Activated T-cell treated with anti-CD3 and anti-CD28 coated beads, Interleukin-2, amount 50 U/mL, for 4 hours (primary cell): ENCODE data around the gene SLFNL1. TPM values are rescaled to one million over a fixed set of nuclear protein-coding genes. Genes with fewer than 3 reads are reported as not detected.

ENCODE experiments used
- ATAC-seq, 2 donors: fragments of 200-7000 bp; cut with Tn5 transposase; one replicate each; pipeline ENCODE4 v1.10.0; 2021
- DNase-seq: peaks from one replicate; pipeline ENCODE4 v3.0.0-alpha.2; 2020
- H3K27me3 Mint-ChIP-seq: one replicate; pipeline ENCODE4 v1.8.0; 2021; ENCODE audit warnings: low read depth, mixed read lengths
- H3K36me3 Mint-ChIP-seq: one replicate; pipeline ENCODE4 v1.8.0; 2022; ENCODE audit warnings: mixed read lengths; ENCODE audit not compliant: insufficient read depth
- H3K4me1 Mint-ChIP-seq: one replicate; pipeline ENCODE4 v1.8.0; 2021; ENCODE audit warnings: low read depth, mixed read lengths
- H3K4me3 Mint-ChIP-seq: one replicate; pipeline ENCODE4 v1.8.0; 2021; ENCODE audit warnings: mild to moderate bottlenecking, moderate library complexity, mixed read lengths
- H3K9me3 Mint-ChIP-seq: one replicate; pipeline ENCODE4 v1.8.0; 2021; ENCODE audit warnings: mixed read lengths
- total RNA-seq, 3 donors: library from RNA; stranded (reverse); gene quantifications; one replicate each; pipeline ENCODE4 v1.2.1, GENCODE V29; 2021

SLFNL1 gene
- total RNA-seq, 3 donors from 2014 or later: 0.05 to 0.24 TPM; not detected in 1

GRCh38 chr1:41028034-41028642, 6.6 kb upstream of the SLFNL1 start:
- ATAC-seq (no peak), DNase-seq (no peak)
- Mint-ChIP-seq H3K4me3 (no peak overlapping the region), H3K36me3 (peaks cover 20% of the 10 kb centered on the region), H3K27me3 (no peaks in the 10 kb centered on the region), H3K4me1 (peaks cover 3% of the 10 kb centered on the region), H3K9me3 (no peaks in the 10 kb centered on the region)

GRCh38 chr1:41025979-41026819, 4.7 kb upstream of the SLFNL1 start:
- ATAC-seq (no peak), DNase-seq (no peak)
- Mint-ChIP-seq H3K36me3 (peaks cover 11% of the 10 kb centered on the region), H3K27me3 (no peaks in the 10 kb centered on the region), H3K4me3 (no peak overlapping the region), H3K4me1 (peaks cover 6% of the 10 kb centered on the region), H3K9me3 (no peaks in the 10 kb centered on the region)

GRCh38 chr1:41024953-41025352, 3.4 kb upstream of the SLFNL1 start:
- ATAC-seq (no peak), DNase-seq (no peak)
- H3K36me3 Mint-ChIP-seq: peaks cover 6% of the 10 kb centered on the region
- H3K4me3 Mint-ChIP-seq: no peak overlapping the region
- H3K4me1 Mint-ChIP-seq: peaks cover 6% of the 10 kb centered on the region
- no peaks in the 10 kb centered on the region for H3K9me3 Mint-ChIP-seq
- no peaks in the 10 kb centered on the region for H3K27me3 Mint-ChIP-seq

- Mint-ChIP-seq H3K27me3 (no peaks in the 10 kb centered on the region), H3K4me3 (no peak overlapping the region), H3K9me3 (no peaks in the 10 kb centered on the region), H3K4me1 (peaks cover 6% of the 10 kb centered on the region), H3K36me3 (peaks cover 8% of the 10 kb centered on the region)
- DNase-seq: no peak
- peak in 1 of 2 donors; percentile 7 for ATAC-seq
Observed at GRCh38 chr1:41023279-41023990, 1.9 kb upstream of the SLFNL1 start.

- H3K36me3 Mint-ChIP-seq: peaks cover 8% of the 10 kb centered on the region
- H3K4me1 Mint-ChIP-seq: peaks cover 6% of the 10 kb centered on the region
- H3K4me3 Mint-ChIP-seq: no peak overlapping the region
- no peaks in the 10 kb centered on the region for H3K9me3 Mint-ChIP-seq
- ATAC-seq (no peak), DNase-seq (no peak)
- H3K27me3 Mint-ChIP-seq: no peaks in the 10 kb centered on the region
Observed at GRCh38 chr1:41022424-41022823, 899 bp upstream of the SLFNL1 start.

DNA sequence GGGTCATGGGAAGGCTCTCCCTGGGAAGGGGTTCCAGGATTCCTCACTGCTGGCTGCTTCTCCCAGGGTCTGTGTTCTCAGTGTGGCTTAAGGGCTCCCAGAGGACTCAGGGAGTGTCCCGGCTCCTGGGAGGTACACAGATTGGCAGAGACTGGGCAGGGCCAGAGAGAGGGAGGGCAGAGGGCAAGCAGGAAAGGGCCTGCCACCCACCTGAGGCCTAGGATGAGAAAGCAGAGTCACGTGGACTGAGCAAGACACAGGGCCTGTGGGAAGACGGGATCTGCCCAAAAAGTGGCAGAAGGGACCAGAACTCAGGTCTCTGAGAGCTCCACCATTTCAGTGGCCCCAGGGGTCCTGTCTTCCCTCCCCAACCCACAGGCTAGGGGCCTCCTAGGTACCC, 871 bp downstream of the SLFNL1 start:
- Mint-ChIP-seq H3K9me3 (no peaks in the 10 kb centered on the region), H3K36me3 (peaks cover 5% of the 10 kb centered on the region), H3K27me3 (no peaks in the 10 kb centered on the region), H3K4me3 (no peak overlapping the region), H3K4me1 (peaks cover 3% of the 10 kb centered on the region)
- no peak for DNase-seq
- no peak for ATAC-seq

DNA sequence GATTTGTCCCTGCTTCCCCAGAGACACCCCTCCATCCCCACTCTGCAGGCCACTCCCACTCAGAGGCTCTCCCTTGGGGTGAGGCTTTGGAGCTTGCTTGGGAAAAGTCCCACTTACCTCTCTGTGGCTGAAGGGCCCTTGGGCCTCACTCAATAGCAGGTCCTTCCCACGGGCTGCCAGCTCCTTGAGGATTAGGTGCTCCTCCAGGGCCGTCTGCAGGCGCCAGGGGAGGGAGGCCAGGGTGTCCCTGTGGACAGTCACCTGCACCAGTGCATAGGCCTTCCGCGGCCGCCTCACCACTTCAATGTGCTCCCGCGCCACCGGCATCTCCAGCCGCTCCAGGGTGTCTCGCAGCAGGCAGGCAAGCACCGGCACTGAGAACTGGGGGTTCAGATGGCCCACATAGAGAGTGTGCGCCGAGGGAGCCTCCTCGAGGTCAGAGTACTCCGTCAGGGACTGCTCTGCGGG, 1.4 kb downstream of the SLFNL1 start:
- no peaks in the 10 kb centered on the region for H3K27me3 Mint-ChIP-seq
- no peaks in the 10 kb centered on the region for H3K9me3 Mint-ChIP-seq
- DNase-seq (no peak), ATAC-seq (no peak)
- no peak overlapping the region for H3K4me3 Mint-ChIP-seq
- peaks cover 6% of the 10 kb centered on the region for H3K36me3 Mint-ChIP-seq
- H3K4me1 Mint-ChIP-seq: peaks cover 3% of the 10 kb centered on the region

GRCh38 chr1:41019353-41019745, 2.2 kb downstream of the SLFNL1 start:
- Mint-ChIP-seq H3K9me3 (no peaks in the 10 kb centered on the region), H3K4me1 (peaks cover 9% of the 10 kb centered on the region), H3K4me3 (no peak overlapping the region), H3K36me3 (peaks cover 14% of the 10 kb centered on the region), H3K27me3 (no peaks in the 10 kb centered on the region)
- DNase-seq: no peak
- no peak for ATAC-seq

GRCh38 chr1:41018018-41018410, 3.5 kb downstream of the SLFNL1 start:
- DNase-seq: no peak
- no peak for ATAC-seq

GRCh38 chr1:41017141-41018017, 4.1 kb downstream of the SLFNL1 start:
- H3K4me1 Mint-ChIP-seq: peaks cover 15% of the 10 kb centered on the region
- H3K36me3 Mint-ChIP-seq: peaks cover 19% of the 10 kb centered on the region
- no peak for ATAC-seq
- H3K4me3 Mint-ChIP-seq: no peak overlapping the region
- no peaks in the 10 kb centered on the region for H3K9me3 Mint-ChIP-seq
- H3K27me3 Mint-ChIP-seq: no peaks in the 10 kb centered on the region
- no peak for DNase-seq

More at GRCh38 chr1:41018018-41018410, 3.5 kb downstream of the SLFNL1 start:
- peaks cover 15% of the 10 kb centered on the region for H3K36me3 Mint-ChIP-seq
- no peaks in the 10 kb centered on the region for H3K27me3 Mint-ChIP-seq
- H3K4me1 Mint-ChIP-seq: peaks cover 15% of the 10 kb centered on the region
- H3K4me3 Mint-ChIP-seq: no peak overlapping the region
- no peaks in the 10 kb centered on the region for H3K9me3 Mint-ChIP-seq

DNA sequence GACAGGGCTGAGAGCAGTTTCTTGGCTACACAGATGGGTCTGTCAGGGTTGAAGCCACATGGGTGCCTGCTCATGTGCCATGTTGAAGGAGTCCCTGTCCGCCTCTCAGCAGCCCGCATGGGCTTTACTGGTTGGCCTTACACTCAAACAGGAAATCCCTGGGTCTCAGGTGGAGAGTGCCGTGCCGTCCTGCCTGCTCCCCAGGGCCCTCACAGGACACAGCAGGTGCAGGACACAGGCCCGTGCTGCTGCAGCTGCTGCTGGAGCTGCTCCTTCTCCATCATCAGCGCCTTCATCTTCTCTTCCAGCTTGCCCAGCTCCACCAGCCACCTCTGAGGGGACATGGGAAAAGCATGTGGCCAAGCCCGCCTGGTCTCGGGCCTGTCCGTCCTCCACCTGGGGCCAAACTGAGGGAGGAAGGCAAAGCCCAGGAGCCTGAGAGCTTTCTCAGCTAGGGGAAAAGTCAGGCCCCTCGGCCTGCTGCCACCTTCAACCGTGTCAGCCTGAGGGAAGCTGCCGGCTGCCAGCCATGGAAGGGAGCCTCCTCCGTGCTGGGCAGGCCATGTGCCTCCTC, 5.5 kb downstream of the SLFNL1 start:
- Mint-ChIP-seq H3K9me3 (no peaks in the 10 kb centered on the region), H3K4me1 (peaks cover 12% of the 10 kb centered on the region), H3K36me3 (peaks cover 28% of the 10 kb centered on the region), H3K4me3 (no peak overlapping the region), H3K27me3 (no peaks in the 10 kb centered on the region)
- DNase-seq (no peak), ATAC-seq (no peak)

DNA sequence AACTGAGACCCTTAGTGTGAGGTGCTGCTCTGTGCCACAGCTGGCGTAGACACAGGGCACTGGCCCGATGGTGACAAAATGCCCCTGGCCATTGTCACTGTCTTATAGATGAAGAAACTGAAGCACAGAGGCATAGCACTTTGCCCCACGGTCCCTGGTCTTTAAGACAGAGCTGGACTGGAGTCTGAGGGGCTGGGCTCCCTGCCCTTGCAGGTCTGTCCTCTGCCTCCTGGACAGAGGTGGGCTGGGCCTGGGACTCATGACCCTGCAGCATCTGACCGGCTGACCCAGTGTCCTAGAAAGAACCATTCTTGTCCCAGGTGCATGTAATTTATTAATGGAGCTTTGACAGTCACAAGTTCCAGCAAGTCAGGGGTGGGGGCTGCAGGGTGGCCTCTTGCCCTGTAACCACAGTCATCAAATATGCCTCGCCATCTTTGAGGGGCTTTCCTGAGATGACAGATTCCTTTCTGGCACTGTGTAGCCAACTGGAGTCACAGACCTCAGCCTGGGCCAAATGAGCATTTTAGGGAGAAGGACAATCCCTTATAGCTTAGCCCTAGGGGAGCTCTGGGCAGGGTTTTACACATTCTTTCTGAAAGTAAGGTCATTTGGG, 6.1 kb downstream of the SLFNL1 start:
- peaks cover 12% of the 10 kb centered on the region for H3K4me1 Mint-ChIP-seq
- H3K27me3 Mint-ChIP-seq: no peaks in the 10 kb centered on the region
- no peaks in the 10 kb centered on the region for H3K9me3 Mint-ChIP-seq
- no peak overlapping the region for H3K4me3 Mint-ChIP-seq
- ATAC-seq: no peak
- no peak for DNase-seq
- H3K36me3 Mint-ChIP-seq: peaks cover 29% of the 10 kb centered on the region

- DNase-seq: no peak
- Mint-ChIP-seq H3K4me1 (peaks cover 12% of the 10 kb centered on the region), H3K27me3 (no peaks in the 10 kb centered on the region), H3K36me3 (peaks cover 35% of the 10 kb centered on the region), H3K4me3 (no peak overlapping the region), H3K9me3 (no peaks in the 10 kb centered on the region)
- no peak for ATAC-seq
Observed at GRCh38 chr1:41014871-41015270, 6.7 kb downstream of the SLFNL1 start.
